Osteocyte (in vitro differentiated cells): ENCODE data around the gene RPS17. TPM values are rescaled to one million over a fixed set of nuclear protein-coding genes. Genes with fewer than 3 reads are reported as not detected.

Source experiments
- DNase-seq: peaks from one replicate; pipeline ENCODE4 v3.0.0; 2021; ENCODE audit warnings: mixed read lengths; ENCODE audit not compliant: unreplicated experiment; ENCODE audit errors: extremely low spot score
- H3K27ac Mint-ChIP-seq: one replicate; pipeline ENCODE4 v1.8.0; 2021; ENCODE audit warnings: mild to moderate bottlenecking, mixed read lengths; ENCODE audit not compliant: unreplicated experiment
- H3K27me3 Mint-ChIP-seq: one replicate; pipeline ENCODE4 v1.8.0; 2021; ENCODE audit warnings: mixed read lengths; ENCODE audit not compliant: unreplicated experiment
- H3K36me3 Mint-ChIP-seq: one replicate; pipeline ENCODE4 v1.8.0; 2021; ENCODE audit warnings: mixed read lengths; ENCODE audit not compliant: unreplicated experiment
- H3K4me1 Mint-ChIP-seq: one replicate; pipeline ENCODE4 v1.8.0; 2021; ENCODE audit warnings: mixed read lengths; ENCODE audit not compliant: unreplicated experiment
- H3K4me3 Mint-ChIP-seq: one replicate; pipeline ENCODE4 v1.8.0; 2021; ENCODE audit warnings: mild to moderate bottlenecking, moderate library complexity, mixed read lengths; ENCODE audit not compliant: unreplicated experiment
- H3K9me3 Mint-ChIP-seq: one replicate; pipeline ENCODE4 v1.8.0; 2021; ENCODE audit warnings: mixed read lengths; ENCODE audit not compliant: unreplicated experiment
- total RNA-seq: library from RNA; stranded (reverse); gene quantifications from 2 replicates; pipeline ENCODE4 v1.2.1, GENCODE V29; 2021
- TF ChIP-seq, protein P1 (sequence below): fragments of 200-600 bp; sonication (generic); IDR thresholded peaks from 2 replicates; pipeline ENCODE4 v1.5.0; 2021; ENCODE audit warnings: antibody characterized with exemption, mild to moderate bottlenecking, moderate library complexity

RPS17 gene
- total RNA-seq, 1 donor from 2014 or later = 1,309 TPM

DNA sequence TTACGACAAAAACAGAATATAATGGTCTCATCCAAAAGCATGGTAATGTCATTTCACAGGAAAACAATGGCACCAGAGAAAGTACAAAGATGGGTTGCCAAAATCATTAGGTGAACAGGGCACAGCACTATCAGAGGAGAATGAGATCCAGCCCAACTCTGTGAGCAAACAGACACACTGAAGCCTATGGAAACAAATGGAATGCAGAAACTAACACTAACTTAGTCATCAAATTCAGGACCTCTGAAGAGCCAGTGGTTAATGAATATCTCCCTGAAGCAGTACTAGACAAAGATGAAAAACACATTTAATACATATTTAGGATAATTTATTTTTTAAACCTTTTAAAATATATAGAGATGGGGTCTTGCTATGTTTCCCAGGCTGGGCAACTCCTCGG, 14.6 kb upstream of the RPS17 start:
- H3K27ac Mint-ChIP-seq = no peak overlapping the region
- H3K4me3 Mint-ChIP-seq = no peak overlapping the region
- TF ChIP-seq, protein P1, sequence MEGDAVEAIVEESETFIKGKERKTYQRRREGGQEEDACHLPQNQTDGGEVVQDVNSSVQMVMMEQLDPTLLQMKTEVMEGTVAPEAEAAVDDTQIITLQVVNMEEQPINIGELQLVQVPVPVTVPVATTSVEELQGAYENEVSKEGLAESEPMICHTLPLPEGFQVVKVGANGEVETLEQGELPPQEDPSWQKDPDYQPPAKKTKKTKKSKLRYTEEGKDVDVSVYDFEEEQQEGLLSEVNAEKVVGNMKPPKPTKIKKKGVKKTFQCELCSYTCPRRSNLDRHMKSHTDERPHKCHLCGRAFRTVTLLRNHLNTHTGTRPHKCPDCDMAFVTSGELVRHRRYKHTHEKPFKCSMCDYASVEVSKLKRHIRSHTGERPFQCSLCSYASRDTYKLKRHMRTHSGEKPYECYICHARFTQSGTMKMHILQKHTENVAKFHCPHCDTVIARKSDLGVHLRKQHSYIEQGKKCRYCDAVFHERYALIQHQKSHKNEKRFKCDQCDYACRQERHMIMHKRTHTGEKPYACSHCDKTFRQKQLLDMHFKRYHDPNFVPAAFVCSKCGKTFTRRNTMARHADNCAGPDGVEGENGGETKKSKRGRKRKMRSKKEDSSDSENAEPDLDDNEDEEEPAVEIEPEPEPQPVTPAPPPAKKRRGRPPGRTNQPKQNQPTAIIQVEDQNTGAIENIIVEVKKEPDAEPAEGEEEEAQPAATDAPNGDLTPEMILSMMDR = no peak
- H3K9me3 Mint-ChIP-seq = no peaks in the 10 kb centered on the region
- H3K27me3 Mint-ChIP-seq = peaks cover 74% of the 10 kb centered on the region
- H3K4me1 Mint-ChIP-seq = no peaks in the 10 kb centered on the region
- DNase-seq = no peak
- no peaks in the 10 kb centered on the region for H3K36me3 Mint-ChIP-seq

DNA sequence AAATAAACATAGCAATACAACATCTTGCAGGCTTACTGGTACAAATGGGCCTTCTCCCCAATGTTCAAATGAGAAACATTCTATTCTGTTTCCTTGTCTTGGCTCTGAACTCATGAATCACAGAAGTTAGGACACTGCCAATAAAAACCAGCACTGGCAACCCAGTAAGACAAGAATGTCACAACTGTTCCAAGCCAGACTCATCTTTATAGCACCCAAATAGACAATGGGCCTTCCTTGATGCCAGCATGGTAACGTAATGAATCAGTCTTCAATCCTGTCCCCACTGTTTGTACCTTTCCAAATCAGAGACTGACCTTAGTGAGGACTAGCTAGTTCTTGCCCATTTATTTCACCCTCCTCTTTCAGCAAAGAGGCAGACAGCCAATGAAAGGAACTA, 14.1 kb upstream of the RPS17 start:
- H3K36me3 Mint-ChIP-seq = no peaks in the 10 kb centered on the region
- TF ChIP-seq, protein P1 = no peak

DNA sequence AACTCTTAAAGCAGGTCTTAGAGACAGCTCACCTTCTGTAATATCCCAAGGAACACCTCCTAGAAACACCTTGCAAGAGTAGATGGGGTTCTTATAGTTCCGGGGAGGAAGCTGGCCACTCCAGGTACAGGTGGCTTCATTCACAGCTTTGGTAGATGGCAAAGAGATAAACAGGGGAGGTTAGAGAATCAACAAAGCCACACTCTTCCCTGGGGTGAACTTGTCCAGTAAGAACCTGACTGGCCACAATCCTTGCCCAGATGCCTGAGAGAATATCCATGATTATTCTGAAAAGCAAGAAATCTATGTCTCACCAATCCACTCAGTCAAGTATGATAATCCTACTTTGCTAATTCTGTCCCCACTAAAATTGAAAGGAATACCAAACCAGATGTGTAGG, 13.6 kb upstream of the RPS17 start:
- H3K27me3 Mint-ChIP-seq = peaks cover 72% of the 10 kb centered on the region
- no peak for DNase-seq
- H3K9me3 Mint-ChIP-seq = no peaks in the 10 kb centered on the region
- no peak overlapping the region for H3K4me3 Mint-ChIP-seq
- TF ChIP-seq, protein P1 = no peak
- H3K27ac Mint-ChIP-seq = no peak overlapping the region
- H3K36me3 Mint-ChIP-seq = no peaks in the 10 kb centered on the region
- no peaks in the 10 kb centered on the region for H3K4me1 Mint-ChIP-seq

More for the DNA sequence above, 14.1 kb upstream of the RPS17 start:
- no peaks in the 10 kb centered on the region for H3K9me3 Mint-ChIP-seq
- no peak overlapping the region for H3K27ac Mint-ChIP-seq
- peaks cover 74% of the 10 kb centered on the region for H3K27me3 Mint-ChIP-seq
- H3K4me3 Mint-ChIP-seq = no peak overlapping the region
- no peaks in the 10 kb centered on the region for H3K4me1 Mint-ChIP-seq
- DNase-seq = no peak

- TF ChIP-seq, protein P1 = no peak
- Mint-ChIP-seq H3K27me3 (peaks cover 64% of the 10 kb centered on the region), H3K9me3 (no peaks in the 10 kb centered on the region), H3K4me3 (no peak overlapping the region), H3K36me3 (no peaks in the 10 kb centered on the region), H3K27ac (no peak overlapping the region), H3K4me1 (no peaks in the 10 kb centered on the region)
- no peak for DNase-seq
Observed at GRCh38 chr15:82552861-82553260, 12.6 kb upstream of the RPS17 start.

DNA sequence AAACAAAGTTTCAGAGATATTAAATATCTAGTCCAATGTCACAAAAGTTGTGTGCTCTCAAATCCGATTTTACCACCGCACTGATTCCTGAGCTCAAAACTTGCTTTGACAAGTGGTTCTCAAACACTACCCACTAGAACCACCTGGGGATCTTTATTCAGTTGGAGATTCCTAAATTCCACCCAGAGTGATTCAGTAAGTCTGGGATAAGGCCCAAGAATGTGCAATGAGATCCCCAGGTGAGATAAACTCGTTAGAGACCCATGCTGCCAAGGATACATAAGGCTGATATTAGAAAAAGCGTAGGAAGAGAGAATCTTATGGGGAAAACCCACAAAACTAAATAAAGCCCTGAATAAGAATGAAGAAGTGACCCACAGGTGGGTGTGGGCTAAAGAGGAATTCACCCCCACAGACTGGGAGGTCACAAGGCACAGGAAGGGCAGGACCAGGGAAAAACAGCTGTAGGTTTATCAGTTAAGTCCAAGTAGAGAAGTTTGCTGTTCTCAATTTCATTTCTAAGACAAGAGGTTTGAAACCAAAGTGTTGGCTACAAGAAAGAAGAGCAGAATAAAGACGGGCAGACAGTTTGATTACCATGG, 11.5 kb upstream of the RPS17 start:
- H3K36me3 Mint-ChIP-seq = no peaks in the 10 kb centered on the region

More for the DNA sequence above, 11.5 kb upstream of the RPS17 start:
- Mint-ChIP-seq H3K27ac (no peak overlapping the region), H3K4me1 (no peaks in the 10 kb centered on the region), H3K27me3 (peaks cover 56% of the 10 kb centered on the region), H3K4me3 (no peak overlapping the region), H3K9me3 (no peaks in the 10 kb centered on the region)
- TF ChIP-seq, protein P1 = no peak
- DNase-seq = no peak
